ENCODE data around the gene TAF13. TPM values are rescaled to one million over a fixed set of nuclear protein-coding genes. Genes with fewer than 3 reads are reported as not detected.

TAF13 gene
- total RNA-seq, 1 experiment from 2014 or later = 27.3 TPM

- H3K9me3 ChIP-seq (ENCODE audit: control insufficient read depth in 1 of 2, insufficient read depth in 1 of 2, low read depth in 1 of 2, low read length in 2 of 2) = no peaks in the 10 kb centered on the region
- no peak for TF ChIP-seq FOSL1 (IDR thresholded peaks at IDR 0.05; ENCODE audit: low read depth)
- no peak for TF ChIP-seq EGR1 (IDR thresholded peaks at IDR 0.05; ENCODE audit: low read depth)
- no peak for TF ChIP-seq TCF7L2 (IDR thresholded peaks at IDR 0.05; ENCODE audit: borderline replicate concordance, extremely low read depth, insufficient read depth, insufficient read length)
- TF ChIP-seq YY1 (IDR thresholded peaks at IDR 0.05; ENCODE audit: extremely low read depth, insufficient replicate concordance, low read depth, low read length) = no peak
- TF ChIP-seq ELF1 (IDR thresholded peaks at IDR 0.05; ENCODE audit: borderline replicate concordance, low read depth) = no peak
- no peak overlapping the region for H2AFZ ChIP-seq (ENCODE audit: low read depth, low read length, poor library complexity, severe bottlenecking)
- POLR2A ChIA-PET = interaction anchor here (0.8 kb wide), 1 partner anchor 17 kb away, joined by 3 read pairs; no protein-coding TSS in a partner anchor
- DNase-seq (ENCODE audit: low read depth, low spot score) (no peak), ATAC-seq (peak; percentile 1; the same call in 1 of the 2 replicates)
- no peaks in the 10 kb centered on the region for H3K27me3 ChIP-seq (ENCODE audit: insufficient read depth, low read length)
- H3K79me2 ChIP-seq (ENCODE audit: insufficient read depth, low read length) = peaks cover 13% of the 10 kb centered on the region
- H4K20me1 ChIP-seq (ENCODE audit: insufficient read depth) = no peaks in the 10 kb centered on the region
- RAD21 ChIA-PET (ENCODE audit: low non-redundant PET in 1 of 2, low total read pairs in 2 of 2, uncharacterized antibody in 2 of 2, unreplicated experiment in 2 of 2) = no interaction called here
- no peak overlapping the region for H3K27ac ChIP-seq (ENCODE audit: low read depth, low read length)
- H3K4me1 ChIP-seq (ENCODE audit: control insufficient read depth in 1 of 2, insufficient read depth in 2 of 2, low read length in 2 of 2) = peaks cover 0 to 11% of the 10 kb centered on the region in 2 experiments; a peak in 2 of 4 replicates
- H3K9me2 ChIP-seq (ENCODE audit: insufficient read depth) = no peaks in the 10 kb centered on the region
- H3K9ac ChIP-seq (ENCODE audit: low read length) = no peak overlapping the region
- intact Hi-C loops (cut with micrococcal nuclease) = no loop called here
- BruUV-seq (replicated peaks) = no TSS peak
- no peak overlapping the region for H3K4me2 ChIP-seq (ENCODE audit: low read length)
- H3K36me3 ChIP-seq (ENCODE audit: control insufficient read depth in 1 of 2, insufficient read depth in 2 of 2, low read length in 2 of 2) = peaks cover 0 to 3% of the 10 kb centered on the region in 2 experiments; a peak in 2 of 4 replicates
- H3K4me3 ChIP-seq (replicated peaks in 1 of 2; ENCODE audit: low read depth in 1 of 2, low read length in 2 of 2) = no peak overlapping the region
- CTCF ChIA-PET = interaction anchor here (0.7 kb wide), 1 partner anchor 93 kb away, joined by 3 read pairs; no protein-coding TSS in a partner anchor
Observed at GRCh38 chr1:109105881-109106280, 30.1 kb upstream of the TAF13 start.

- Histone ChIP-seq H3K4me2 (ENCODE audit: low read length) (no peak overlapping the region), H3K9ac (ENCODE audit: low read length) (no peak overlapping the region), H3K9me2 (ENCODE audit: insufficient read depth) (no peaks in the 10 kb centered on the region), H3K4me3 (replicated peaks in 1 of 2; ENCODE audit: low read depth in 1 of 2, low read length in 2 of 2) (no peak overlapping the region), H3K79me2 (ENCODE audit: insufficient read depth, low read length) (peaks cover 22% of the 10 kb centered on the region), H3K4me1 (ENCODE audit: control insufficient read depth in 1 of 2, insufficient read depth in 2 of 2, low read length in 2 of 2) (peaks cover 0 to 8% of the 10 kb centered on the region in 2 experiments; a peak in 2 of 4 replicates), H4K20me1 (ENCODE audit: insufficient read depth) (no peaks in the 10 kb centered on the region), H2AFZ (ENCODE audit: low read depth, low read length, poor library complexity, severe bottlenecking) (no peak overlapping the region), H3K36me3 (ENCODE audit: control insufficient read depth in 1 of 2, insufficient read depth in 2 of 2, low read length in 2 of 2) (peaks cover 0 to 3% of the 10 kb centered on the region in 2 experiments; a peak in 2 of 4 replicates), H3K27me3 (ENCODE audit: insufficient read depth, low read length) (no peaks in the 10 kb centered on the region), H3K9me3 (ENCODE audit: control insufficient read depth in 1 of 2, insufficient read depth in 1 of 2, low read depth in 1 of 2, low read length in 2 of 2) (no peaks in the 10 kb centered on the region), H3K27ac (ENCODE audit: low read depth, low read length) (no peak overlapping the region)
- CTCF ChIA-PET = interaction anchor here (0.7 to 1.7 kb wide), 2 partner anchors 8 to 92 kb away, joined by 3 to 6 read pairs; a partner anchor contains a TSS
- intact Hi-C loops (cut with micrococcal nuclease) = no loop called here
- no peak for ATAC-seq
- RAD21 ChIA-PET (ENCODE audit: low non-redundant PET in 1 of 2, low total read pairs in 2 of 2, uncharacterized antibody in 2 of 2, unreplicated experiment in 2 of 2) = no interaction called here
- POLR2A ChIA-PET = interaction anchor here (0.7 kb wide), 1 partner anchor 274 kb away, joined by 3 read pairs; no protein-coding TSS in a partner anchor
- DNase-seq (ENCODE audit: low read depth, low spot score) = no peak
- TF ChIP-seq CEBPB (IDR thresholded peaks at IDR 0.05; ENCODE audit: low read depth) (peak; percentile 53; the same call in 1 of the 2 replicates), CBX3 (IDR thresholded peaks at IDR 0.05; ENCODE audit: low read depth) (no peak)
- BruUV-seq (replicated peaks) = no TSS peak
Observed at GRCh38 chr1:109104364-109105151, 28.8 kb upstream of the TAF13 start.
